ENCODE data around the gene DCP1B. TPM values are rescaled to one million over a fixed set of nuclear protein-coding genes. Genes with fewer than 3 reads are reported as not detected.

Gene DCP1B
- total and polyA plus RNA-seq, 2 donors (not counting 1 experiment from before 2014, with no cell fraction given) = 12.3 to 18.0 TPM

DNA sequence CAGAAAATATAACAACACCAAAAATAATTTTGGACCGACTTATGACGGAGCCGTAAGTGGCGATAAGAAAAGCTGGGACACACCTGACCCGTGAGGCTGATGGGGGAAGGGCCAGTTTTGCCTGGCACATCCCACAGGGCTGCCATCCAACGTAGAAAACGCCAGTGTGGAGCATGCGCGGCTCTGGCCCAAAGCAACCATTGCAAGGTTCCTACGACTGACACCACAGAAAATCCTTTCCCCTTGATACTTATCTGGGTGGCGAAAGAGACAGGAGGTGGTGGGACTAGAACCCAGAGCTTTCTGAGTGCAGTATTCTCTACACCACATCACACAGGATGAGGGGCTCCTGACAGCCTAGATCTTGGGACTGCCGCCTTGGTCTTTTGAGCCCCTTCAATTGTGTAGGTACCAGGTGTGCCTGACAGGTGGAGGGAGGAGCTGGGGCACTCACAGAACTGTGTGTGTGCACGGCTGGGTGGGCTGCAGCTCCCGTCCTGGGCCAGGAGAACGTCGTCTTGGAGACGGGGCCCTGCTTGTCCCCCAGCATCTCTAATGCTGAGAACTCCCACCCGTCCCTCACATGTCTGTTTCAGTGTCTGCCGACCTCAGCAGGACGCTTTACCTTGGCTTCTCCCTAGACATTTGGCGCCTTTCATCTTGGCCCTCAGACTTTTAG, 68.4 kb downstream of the DCP1B start:
- Histone ChIP-seq H3K36me3 (replicated peaks in 1 of 2; ENCODE audit: control extremely low read depth in 1 of 2, control insufficient read depth in 1 of 2, extremely low read depth in 1 of 2, insufficient read depth in 2 of 2, low read length in 1 of 2) (peaks cover 0 to 11% of the 10 kb centered on the region in 2 experiments), H3K9ac (ENCODE audit: low read length) (no peak overlapping the region), H3K4me1 (ENCODE audit: control insufficient read depth in 2 of 2, insufficient read depth in 2 of 2, low read length in 2 of 2) (peaks cover 35 to 37% of the 10 kb centered on the region in 2 donors), H3K4me3 (ENCODE audit: control extremely low read depth in 1 of 5, extremely low read depth in 1 of 5, insufficient read depth in 1 of 5, low read depth in 2 of 5, low read length in 4 of 5) (no peak overlapping the region), H4K20me1 (ENCODE audit: control insufficient read depth, insufficient read depth, low read length, poor library complexity, severe bottlenecking) (no peaks in the 10 kb centered on the region), H3K4me2 (replicated peaks; ENCODE audit: low read depth, low read length, poor library complexity, severe bottlenecking) (no peak overlapping the region), H3K27me3 (replicated peaks in 1 of 4; ENCODE audit: control extremely low read depth in 1 of 4, control insufficient read depth in 3 of 4, insufficient read depth in 4 of 4, low read length in 3 of 4) (no peaks in the 10 kb centered on the region), H2AFZ (ENCODE audit: insufficient read depth, low read depth, low read length, poor library complexity, severe bottlenecking) (no peak overlapping the region), H3K79me2 (ENCODE audit: control insufficient read depth, insufficient read depth, low read length) (no peaks in the 10 kb centered on the region), H3K27ac (ENCODE audit: low read length in 2 of 2) (no peak overlapping the region), H3K9me3 (ENCODE audit: control extremely low read depth in 1 of 3, control insufficient read depth in 2 of 3, insufficient read depth in 1 of 3, low read length in 2 of 3) (no peaks in the 10 kb centered on the region)
- WGBS (ENCODE audit: insufficient coverage) = 94% methylated on average over 17 of the region's 21 CpGs
- no peak for TF ChIP-seq EZH2 (IDR thresholded peaks at IDR 0.05; ENCODE audit: borderline replicate concordance, insufficient read depth, low read depth, low read length, poor library complexity, severe bottlenecking)
- TF ChIP-seq, protein P1, sequence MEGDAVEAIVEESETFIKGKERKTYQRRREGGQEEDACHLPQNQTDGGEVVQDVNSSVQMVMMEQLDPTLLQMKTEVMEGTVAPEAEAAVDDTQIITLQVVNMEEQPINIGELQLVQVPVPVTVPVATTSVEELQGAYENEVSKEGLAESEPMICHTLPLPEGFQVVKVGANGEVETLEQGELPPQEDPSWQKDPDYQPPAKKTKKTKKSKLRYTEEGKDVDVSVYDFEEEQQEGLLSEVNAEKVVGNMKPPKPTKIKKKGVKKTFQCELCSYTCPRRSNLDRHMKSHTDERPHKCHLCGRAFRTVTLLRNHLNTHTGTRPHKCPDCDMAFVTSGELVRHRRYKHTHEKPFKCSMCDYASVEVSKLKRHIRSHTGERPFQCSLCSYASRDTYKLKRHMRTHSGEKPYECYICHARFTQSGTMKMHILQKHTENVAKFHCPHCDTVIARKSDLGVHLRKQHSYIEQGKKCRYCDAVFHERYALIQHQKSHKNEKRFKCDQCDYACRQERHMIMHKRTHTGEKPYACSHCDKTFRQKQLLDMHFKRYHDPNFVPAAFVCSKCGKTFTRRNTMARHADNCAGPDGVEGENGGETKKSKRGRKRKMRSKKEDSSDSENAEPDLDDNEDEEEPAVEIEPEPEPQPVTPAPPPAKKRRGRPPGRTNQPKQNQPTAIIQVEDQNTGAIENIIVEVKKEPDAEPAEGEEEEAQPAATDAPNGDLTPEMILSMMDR (IDR thresholded peaks at IDR 0.05) = no peak
- Mint-ChIP-seq H3K4me1 (peaks cover 39% of the 10 kb centered on the region), H3K27ac (no peak overlapping the region), H3K9me3 (ENCODE audit: insufficient read depth) (no peaks in the 10 kb centered on the region), H3K27me3 (no peaks in the 10 kb centered on the region), H3K4me3 (no peak overlapping the region)
- intact Hi-C loops (cut with micrococcal nuclease) = no loop called here
- DNase-seq (no peak), ATAC-seq (ENCODE audit: low read depth) (no peak)
- POLR2A ChIA-PET = no interaction called here
- CTCF ChIA-PET = interaction anchor here (0.9 to 3.3 kb wide), 5 partner anchors 11 to 818 kb away, joined by 3 to 11 read pairs (median 3); no protein-coding TSS in a partner anchor

DNA sequence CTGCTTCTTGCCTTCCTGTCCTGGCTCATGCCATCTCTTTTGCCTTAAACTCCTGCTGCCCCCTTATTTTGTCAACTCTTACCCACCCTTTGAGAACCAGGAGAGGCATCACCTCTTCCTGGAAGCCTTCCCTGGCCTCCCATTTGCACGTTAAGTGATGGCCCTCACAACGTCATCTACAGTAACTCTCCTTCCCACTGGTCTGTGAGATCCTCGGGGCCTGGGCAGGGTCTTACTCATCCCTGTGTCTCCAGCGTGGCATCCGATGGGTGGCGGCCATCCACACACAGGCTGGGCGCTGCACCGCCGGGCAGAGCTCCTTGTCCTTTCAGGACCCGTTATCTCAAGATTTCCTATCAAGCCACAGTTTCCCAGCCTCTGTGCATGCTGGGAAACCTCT, 69.0 kb downstream of the DCP1B start:
- intact Hi-C loops (cut with micrococcal nuclease) = no loop called here
- Histone ChIP-seq H2AFZ (ENCODE audit: insufficient read depth, low read depth, low read length, poor library complexity, severe bottlenecking) (no peak overlapping the region), H3K27me3 (replicated peaks in 1 of 4; ENCODE audit: control extremely low read depth in 1 of 4, control insufficient read depth in 3 of 4, insufficient read depth in 4 of 4, low read length in 3 of 4) (no peaks in the 10 kb centered on the region), H3K4me1 (ENCODE audit: control insufficient read depth in 2 of 2, insufficient read depth in 2 of 2, low read length in 2 of 2) (peaks cover 41 to 43% of the 10 kb centered on the region in 2 donors), H3K4me3 (ENCODE audit: control extremely low read depth in 1 of 5, extremely low read depth in 1 of 5, insufficient read depth in 1 of 5, low read depth in 2 of 5, low read length in 4 of 5) (no peak overlapping the region), H3K36me3 (replicated peaks in 1 of 2; ENCODE audit: control extremely low read depth in 1 of 2, control insufficient read depth in 1 of 2, extremely low read depth in 1 of 2, insufficient read depth in 2 of 2, low read length in 1 of 2) (peaks cover 0 to 11% of the 10 kb centered on the region in 2 experiments), H3K79me2 (ENCODE audit: control insufficient read depth, insufficient read depth, low read length) (no peaks in the 10 kb centered on the region), H3K4me2 (replicated peaks; ENCODE audit: low read depth, low read length, poor library complexity, severe bottlenecking) (no peak overlapping the region), H4K20me1 (ENCODE audit: control insufficient read depth, insufficient read depth, low read length, poor library complexity, severe bottlenecking) (no peaks in the 10 kb centered on the region), H3K9ac (ENCODE audit: low read length) (no peak overlapping the region), H3K27ac (ENCODE audit: low read length in 2 of 2) (no peak overlapping the region), H3K9me3 (ENCODE audit: control extremely low read depth in 1 of 3, control insufficient read depth in 2 of 3, insufficient read depth in 1 of 3, low read length in 2 of 3) (no peaks in the 10 kb centered on the region)
- Mint-ChIP-seq H3K4me1 (peaks cover 44% of the 10 kb centered on the region), H3K4me3 (no peak overlapping the region), H3K27me3 (no peaks in the 10 kb centered on the region), H3K27ac (no peak overlapping the region), H3K9me3 (ENCODE audit: insufficient read depth) (no peaks in the 10 kb centered on the region)
- no peak for DNase-seq
- ChIA-PET CTCF (interaction anchor here (1.0 to 3.3 kb wide), 6 partner anchors 10 to 817 kb away, joined by 3 to 11 read pairs (median 5); no protein-coding TSS in a partner anchor), POLR2A (no interaction called here)
- no peak for ATAC-seq (ENCODE audit: low read depth)
- 96% methylated on average over 9 of the region's 10 CpGs for WGBS (ENCODE audit: insufficient coverage)
- TF ChIP-seq EZH2 (IDR thresholded peaks at IDR 0.05; ENCODE audit: borderline replicate concordance, insufficient read depth, low read depth, low read length, poor library complexity, severe bottlenecking) = no peak
- TF ChIP-seq, protein P1 (IDR thresholded peaks at IDR 0.05) = no peak
